ENCODE measurements around the gene ZSCAN10. TPM values are rescaled to one million over a fixed set of nuclear protein-coding genes. Genes with fewer than 3 reads are reported as not detected.

Gene ZSCAN10
- total and polyA plus RNA-seq, 2 of the 13 experiments (the other 11 are each of a cell fraction or from before 2014, with no cell fraction given) = not detected

DNA sequence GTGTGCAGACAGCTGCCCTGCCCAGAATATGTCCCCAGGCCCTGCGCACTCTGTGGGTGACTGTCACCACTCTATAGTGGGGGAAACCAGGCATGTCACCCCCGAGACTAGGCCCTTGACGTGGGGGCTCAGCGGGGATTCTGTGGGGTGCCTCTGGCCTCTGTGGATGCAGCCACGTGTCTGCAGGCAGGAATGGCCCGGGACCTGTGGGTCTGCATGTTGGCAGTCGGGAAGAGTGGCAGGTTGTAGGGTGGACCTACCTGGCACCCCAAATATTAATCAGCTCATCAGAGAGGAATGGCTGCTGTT, 32.7 kb downstream of the ZSCAN10 start:
- WGBS (ENCODE audit: low lambda C conversion rate) = 18% methylated on average over 5 of the region's 7 CpGs
- POLR2A ChIA-PET = interaction anchor here (1.0 to 4.9 kb wide), 6 partner anchors 9 to 46 kb away, joined by 6 to 38 read pairs (median 13); partner anchors contain the start of genes HCFC1R1, THOC6 and TNFRSF12A
- in situ Hi-C loops (cut with HindIII; ENCODE audit: extremely low pct_ligation_motif_present, low pct_unique_long_range_greater_than_20kb) = no loop called here
- TF ChIP-seq PHF8 (CRISPR knock-in tag; IDR thresholded peaks at IDR 0.05) (0 out of 2 replicates have a peak, but pooled peaks have one; percentile 2), SMARCC2 (IDR thresholded peaks at IDR 0.05) (no peak), ZNF496 (CRISPR knock-in tag; IDR thresholded peaks at IDR 0.05; ENCODE audit: insufficient replicate concordance) (no peak), SSRP1 (CRISPR knock-in tag; IDR thresholded peaks at IDR 0.05) (no peak), CHD2 (IDR thresholded peaks at IDR 0.05; ENCODE audit: low read depth, low read length) (no peak), TGIF2 (CRISPR knock-in tag; IDR thresholded peaks at IDR 0.05) (no peak), ZNF598 (CRISPR knock-in tag; IDR thresholded peaks at IDR 0.05; ENCODE audit: borderline replicate concordance) (no peak), ZFAT (CRISPR knock-in tag; conservative IDR thresholded peaks at IDR 0.05) (no peak), ZNF878 (CRISPR knock-in tag; IDR thresholded peaks at IDR 0.05) (0 out of 2 replicates have a peak, but pooled peaks have one; percentile 13), ZNF879 (CRISPR knock-in tag; IDR thresholded peaks at IDR 0.05) (0 out of 2 replicates have a peak, but pooled peaks have one; percentile 43), ZNF430 (CRISPR knock-in tag; IDR thresholded peaks at IDR 0.05) (peak; percentile 69; the same call in 1 of the 2 replicates), LCORL (IDR thresholded peaks at IDR 0.05) (no peak), LCORL (CRISPR knock-in tag; IDR thresholded peaks at IDR 0.05) (no peak), RBFOX2 (IDR thresholded peaks at IDR 0.05; ENCODE audit: low read depth, low read length) (peak; percentile 36; the same call in 1 of the 2 replicates), HOXA7 (CRISPR knock-in tag; IDR thresholded peaks at IDR 0.05) (no peak), ZNF274 (CRISPR knock-in tag; IDR thresholded peaks at IDR 0.05) (peak; percentile 22; the same call in 1 of the 2 replicates), ZFX (CRISPR knock-in tag; IDR thresholded peaks at IDR 0.05; ENCODE audit: low read depth) (peak; percentile 3; the same call in 1 of the 2 replicates), ZNF607 (CRISPR knock-in tag; IDR thresholded peaks at IDR 0.05; ENCODE audit: borderline replicate concordance) (0 out of 2 replicates have a peak, but pooled peaks have one; percentile 37), MYC (CRISPR knock-in tag; IDR thresholded peaks at IDR 0.05; ENCODE audit: borderline replicate concordance) (0 out of 2 replicates have a peak, but pooled peaks have one; percentile 7), AGO1 (IDR thresholded peaks at IDR 0.05; ENCODE audit: low read depth, low read length, poor library complexity, severe bottlenecking) (no peak), THYN1 (CRISPR knock-in tag; IDR thresholded peaks at IDR 0.05; ENCODE audit: borderline replicate concordance, low read depth) (no peak)
- TF ChIP-seq, protein P1, sequence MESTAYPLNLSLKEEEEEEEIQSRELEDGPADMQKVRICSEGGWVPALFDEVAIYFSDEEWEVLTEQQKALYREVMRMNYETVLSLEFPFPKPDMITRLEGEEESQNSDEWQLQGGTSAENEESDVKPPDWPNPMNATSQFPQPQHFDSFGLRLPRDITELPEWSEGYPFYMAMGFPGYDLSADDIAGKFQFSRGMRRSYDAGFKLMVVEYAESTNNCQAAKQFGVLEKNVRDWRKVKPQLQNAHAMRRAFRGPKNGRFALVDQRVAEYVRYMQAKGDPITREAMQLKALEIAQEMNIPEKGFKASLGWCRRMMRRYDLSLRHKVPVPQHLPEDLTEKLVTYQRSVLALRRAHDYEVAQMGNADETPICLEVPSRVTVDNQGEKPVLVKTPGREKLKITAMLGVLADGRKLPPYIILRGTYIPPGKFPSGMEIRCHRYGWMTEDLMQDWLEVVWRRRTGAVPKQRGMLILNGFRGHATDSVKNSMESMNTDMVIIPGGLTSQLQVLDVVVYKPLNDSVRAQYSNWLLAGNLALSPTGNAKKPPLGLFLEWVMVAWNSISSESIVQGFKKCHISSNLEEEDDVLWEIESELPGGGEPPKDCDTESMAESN (CRISPR knock-in tag; conservative IDR thresholded peaks at IDR 0.05) = 0 out of 2 replicates have a peak, but pooled peaks have one; percentile 48

More for the DNA sequence above, 32.7 kb downstream of the ZSCAN10 start:
- Histone ChIP-seq H3K36me3 (replicated peaks in 1 of 2; ENCODE audit: control insufficient read depth in 1 of 2, insufficient read depth in 2 of 2, low read length in 2 of 2) (peaks cover 9 to 16% of the 10 kb centered on the region in 2 experiments; a peak in 2 of 5 replicates), H3K27ac (ENCODE audit: extremely low read length, insufficient read depth, low read length) (peak overlapping the region; percentile 82), H4K20me1 (ENCODE audit: insufficient read depth, low read length) (no peaks in the 10 kb centered on the region), H3K27me3 (ENCODE audit: control insufficient read depth in 1 of 2, insufficient read depth in 2 of 2, low read length in 2 of 2) (peaks cover 0 to under 1% of the 10 kb centered on the region in 2 experiments; a peak in 2 of 5 replicates), H3K9me3 (ENCODE audit: low read length) (no peaks in the 10 kb centered on the region), H3K79me2 (ENCODE audit: insufficient read depth, low read length) (peaks cover 17% of the 10 kb centered on the region), H3K4me2 (ENCODE audit: low read depth, low read length) (peak overlapping the region; percentile 94), H2AFZ (ENCODE audit: low read length) (no peak overlapping the region), H3K4me1 (ENCODE audit: insufficient read depth, low read length) (peaks cover 30% of the 10 kb centered on the region), H3K9ac (ENCODE audit: insufficient read depth, low read depth, low read length) (peak overlapping the region; percentile 96), H3K4me3 (replicated peaks in 1 of 3; ENCODE audit: insufficient read depth in 1 of 3, low read depth in 2 of 3, low read length in 3 of 3) (peak overlapping the region; percentile 57 to 90 (median 71))
- no TSS peak for BruUV-seq (replicated peaks)
- DNase-seq (ENCODE audit: low spot score) (no peak), FAIRE-seq (no peak), ATAC-seq (no peak)
- CTCF ChIA-PET (ENCODE audit: low intra/inter-chr PET ratio, low total read pairs) = no interaction called here
- intact Hi-C loops (cut with micrococcal nuclease; ENCODE audit: unreplicated experiment) = no loop called here
